ENCODE results near the gene AKAP9.
"Not testable (repeated sequence)": the region's sequence is repeated elsewhere in the genome, so short reads cannot be mapped to it uniquely, and the experiment has no call there.

Gene AKAP9

GRCh38 chr7:92006046-92006445 is 65.4 kb downstream of the AKAP9 start:
- DNase-seq (ENCODE audit: low read depth in 1 of 2, low spot score in 1 of 2): no peak

GRCh38 chr7:92010215-92010614 is 69.6 kb downstream of the AKAP9 start:
- DNase-seq (ENCODE audit: low read depth in 1 of 2, low spot score in 1 of 2): no peak

- DNase-seq (ENCODE audit: low read depth in 1 of 2, low spot score in 1 of 2): no peak
Observed at GRCh38 chr7:92013611-92014010, 72.9 kb downstream of the AKAP9 start.

GRCh38 chr7:92020636-92021035 is 80.0 kb downstream of the AKAP9 start:
- DNase-seq (ENCODE audit: low read depth in 1 of 2, low spot score in 1 of 2): no peak

GRCh38 chr7:92025260-92025659 is 84.6 kb downstream of the AKAP9 start:
- no peak for DNase-seq (ENCODE audit: low read depth in 1 of 2, low spot score in 1 of 2)

- not testable (repeated sequence) for DNase-seq (ENCODE audit: low read depth in 1 of 2, low spot score in 1 of 2)
Observed at GRCh38 chr7:92026635-92027034, 86.0 kb downstream of the AKAP9 start.

- not testable (repeated sequence) for DNase-seq (ENCODE audit: low read depth in 1 of 2, low spot score in 1 of 2)
Observed at GRCh38 chr7:92027128-92027527, 86.5 kb downstream of the AKAP9 start.

GRCh38 chr7:92028226-92028625 is 87.6 kb downstream of the AKAP9 start:
- DNase-seq (ENCODE audit: low read depth in 1 of 2, low spot score in 1 of 2): no peak

GRCh38 chr7:92028686-92029085 is 88.0 kb downstream of the AKAP9 start:
- DNase-seq (ENCODE audit: low read depth in 1 of 2, low spot score in 1 of 2): no peak

GRCh38 chr7:92034116-92034515 is 93.5 kb downstream of the AKAP9 start:
- no peak for DNase-seq (ENCODE audit: low read depth in 1 of 2, low spot score in 1 of 2)

GRCh38 chr7:92035576-92035975 is 94.9 kb downstream of the AKAP9 start:
- DNase-seq (ENCODE audit: low read depth in 1 of 2, low spot score in 1 of 2): no peak

GRCh38 chr7:92039900-92040299 is 99.2 kb downstream of the AKAP9 start:
- DNase-seq (ENCODE audit: low read depth in 1 of 2, low spot score in 1 of 2): no peak

GRCh38 chr7:92042056-92042737 is 101.5 kb downstream of the AKAP9 start:
- DNase-seq (ENCODE audit: low read depth in 1 of 2, low spot score in 1 of 2): no peak

- no peak for DNase-seq (ENCODE audit: low read depth in 1 of 2, low spot score in 1 of 2)
Observed at GRCh38 chr7:92043098-92043497, 102.4 kb downstream of the AKAP9 start.

- no peak for DNase-seq (ENCODE audit: low read depth in 1 of 2, low spot score in 1 of 2)
Observed at GRCh38 chr7:92043637-92044036, 103.0 kb downstream of the AKAP9 start.

GRCh38 chr7:92044148-92044547 is 103.5 kb downstream of the AKAP9 start:
- no peak for DNase-seq (ENCODE audit: low read depth in 1 of 2, low spot score in 1 of 2)

- no peak for DNase-seq (ENCODE audit: low read depth in 1 of 2, low spot score in 1 of 2)
Observed at GRCh38 chr7:92044940-92045339, 104.3 kb downstream of the AKAP9 start.

GRCh38 chr7:92051655-92052054 is 111.0 kb downstream of the AKAP9 start:
- DNase-seq (ENCODE audit: low read depth in 1 of 2, low spot score in 1 of 2): no peak

- no peak for DNase-seq (ENCODE audit: low read depth in 1 of 2, low spot score in 1 of 2)
Observed at GRCh38 chr7:92052159-92052558, 111.5 kb downstream of the AKAP9 start.

- DNase-seq (ENCODE audit: low read depth in 1 of 2, low spot score in 1 of 2): no peak
Observed at GRCh38 chr7:92052684-92053083, 112.0 kb downstream of the AKAP9 start.

- no peak for DNase-seq (ENCODE audit: low read depth in 1 of 2, low spot score in 1 of 2)
Observed at GRCh38 chr7:92053312-92053711, 112.7 kb downstream of the AKAP9 start.

GRCh38 chr7:92056286-92056685 is 115.6 kb downstream of the AKAP9 start:
- DNase-seq (ENCODE audit: low read depth in 1 of 2, low spot score in 1 of 2): no peak

GRCh38 chr7:92057375-92057774 is 116.7 kb downstream of the AKAP9 start:
- DNase-seq (ENCODE audit: low read depth in 1 of 2, low spot score in 1 of 2): no peak

All from activated T-helper 1 cell treated with anti-CD3 and anti-CD28 coated beads, Interleukin-2, amount 50 U/mL, for 16 hours (primary cell).